Lower lobe of right lung (tissue), 2 donors: ENCODE measurements around the gene CCDC178. TPM values are rescaled to one million over a fixed set of nuclear protein-coding genes. Genes with fewer than 3 reads are reported as not detected.

ENCODE experiments used
- ATAC-seq, 2 donors: fragments of 200-7000 bp; cut with Tn5 transposase; one replicate each; pipeline ENCODE4 v1.9.1; 2020 to 2022; ENCODE audit warnings: mild to moderate bottlenecking in 2 of 2, moderate library complexity in 2 of 2
- DNase-seq: peaks from one replicate; pipeline ENCODE4 v3.0.0-alpha.2; 2020
- H3K27ac ChIP-seq: fragments of 200-600 bp; one replicate; pipeline ENCODE4 v1.8.0; 2022
- H3K27me3 ChIP-seq: fragments of 200-600 bp; one replicate; pipeline ENCODE4 v1.8.0; 2022; ENCODE audit warnings: low read depth
- H3K36me3 ChIP-seq: fragments of 200-600 bp; one replicate; pipeline ENCODE4 v1.8.0; 2022; ENCODE audit warnings: mild to moderate bottlenecking
- H3K4me1 ChIP-seq: fragments of 200-600 bp; one replicate; pipeline ENCODE4 v1.8.0; 2022
- H3K4me3 ChIP-seq: fragments of 200-600 bp; one replicate; pipeline ENCODE4 v1.8.0; 2022; ENCODE audit warnings: mild to moderate bottlenecking
- H3K9me3 ChIP-seq: fragments of 200-600 bp; one replicate; pipeline ENCODE4 v1.8.0; 2022
- CTCF ChIP-seq: fragments of 200-600 bp; IDR thresholded peaks from one replicate; pipeline ENCODE4 v1.8.0; 2022; ENCODE audit warnings: antibody characterized with exemption, mild to moderate bottlenecking
- intact Hi-C: fragments of 100-400 bp; cut with DNase I; formaldehyde crosslinking; loops from one replicate; pipeline ENCODE4 v1.11.0; 2022
- total RNA-seq: library from RNA; stranded (reverse); fragmentation: NEBNext Ultra II Directional; extraction: Animal tissue kit (Norgen Biotek cat#: 25700); gene quantifications from one replicate; pipeline ENCODE4 v1.2.1, GENCODE V29; 2021
- donor health status: DM: no; HTN: yes; CAD: no; lungs with severe emphysema.

Gene CCDC178
- total RNA-seq, 1 donor from 2014 or later = not detected

DNA sequence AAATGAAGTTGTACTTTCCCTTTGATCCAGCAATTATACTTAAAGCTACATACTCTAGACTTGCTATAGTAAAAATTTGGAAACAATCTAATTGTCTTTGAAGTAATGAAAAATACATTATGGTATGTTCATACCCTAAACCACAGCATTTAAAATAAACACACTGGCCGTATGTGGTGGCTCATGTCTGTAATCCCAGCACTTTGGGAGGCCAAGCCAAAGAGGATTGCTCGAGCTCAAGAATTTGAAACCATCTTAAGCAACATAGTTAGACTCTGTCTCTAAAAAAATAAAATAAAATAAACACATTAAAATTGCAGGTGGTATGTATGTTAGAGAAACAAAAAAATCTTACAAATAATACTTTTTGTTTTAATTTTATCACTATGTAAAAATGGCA is 459.6 kb downstream of the CCDC178 start:
- ATAC-seq = no peak
- Histone ChIP-seq H3K27ac (no peak overlapping the region), H3K9me3 (no peaks in the 10 kb centered on the region), H3K27me3 (no peaks in the 10 kb centered on the region), H3K36me3 (no peaks in the 10 kb centered on the region), H3K4me3 (no peak overlapping the region), H3K4me1 (no peaks in the 10 kb centered on the region)
- DNase-seq = no peak
- TF ChIP-seq CTCF = no peak
- intact Hi-C loops = no loop called here

- DNase-seq (no peak), ATAC-seq (no peak)
- H3K4me3 ChIP-seq = no peak overlapping the region
- no peaks in the 10 kb centered on the region for H3K4me1 ChIP-seq
- TF ChIP-seq CTCF = no peak
- intact Hi-C loops = no loop called here
- H3K36me3 ChIP-seq = no peaks in the 10 kb centered on the region
- no peak overlapping the region for H3K27ac ChIP-seq
- no peaks in the 10 kb centered on the region for H3K27me3 ChIP-seq
- no peaks in the 10 kb centered on the region for H3K9me3 ChIP-seq
These were observed 465.0 kb downstream of the CCDC178 start for GRCh38 chr18:32975501-32975900.

DNA sequence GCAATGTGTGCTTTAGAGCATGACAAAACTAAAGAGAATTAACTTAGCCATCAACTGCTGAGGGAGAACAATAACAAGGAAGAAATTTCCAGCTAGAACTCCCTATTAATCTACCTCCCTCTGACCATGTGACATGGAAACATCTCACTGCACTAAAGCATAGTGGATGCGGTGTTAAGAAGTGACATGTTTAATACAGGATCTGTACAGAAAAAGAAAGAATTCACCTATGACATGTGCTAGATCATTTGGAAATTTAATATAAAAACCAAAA is 465.4 kb downstream of the CCDC178 start:
- H3K4me3 ChIP-seq = no peak overlapping the region
- intact Hi-C loops = no loop called here
- DNase-seq = no peak

GRCh38 chr18:32974421-32975162 is 465.9 kb downstream of the CCDC178 start:
- Histone ChIP-seq H3K4me3 (no peak overlapping the region), H3K36me3 (no peaks in the 10 kb centered on the region), H3K27ac (no peak overlapping the region), H3K27me3 (no peaks in the 10 kb centered on the region), H3K9me3 (no peaks in the 10 kb centered on the region), H3K4me1 (no peaks in the 10 kb centered on the region)
- ATAC-seq = no peak
- DNase-seq = no peak
- intact Hi-C loops = no loop called here
- no peak for TF ChIP-seq CTCF

More for the DNA sequence above, 465.4 kb downstream of the CCDC178 start:
- Histone ChIP-seq H3K27me3 (no peaks in the 10 kb centered on the region), H3K36me3 (no peaks in the 10 kb centered on the region), H3K4me1 (no peaks in the 10 kb centered on the region), H3K27ac (no peak overlapping the region), H3K9me3 (no peaks in the 10 kb centered on the region)
- no peak for ATAC-seq
- TF ChIP-seq CTCF = no peak

DNA sequence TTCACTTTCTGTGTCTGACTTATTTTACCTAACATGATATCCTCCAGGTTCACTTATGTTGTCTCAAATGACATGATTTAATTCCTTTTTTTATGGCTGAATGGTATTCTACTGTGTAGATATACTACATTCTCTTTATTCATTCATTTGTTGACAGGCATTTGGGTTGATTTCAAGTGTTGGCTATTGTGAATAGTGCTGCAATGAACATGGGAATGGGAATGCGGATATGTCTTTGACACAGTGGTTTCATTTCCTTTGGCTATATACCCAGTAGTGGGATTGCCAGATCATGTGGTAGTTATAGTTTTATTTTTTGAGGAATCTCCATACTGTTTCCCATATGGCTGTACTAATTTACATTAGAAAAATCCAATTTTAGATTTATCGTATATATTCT is 472.3 kb downstream of the CCDC178 start:
- no peak overlapping the region for H3K27ac ChIP-seq
- no peaks in the 10 kb centered on the region for H3K27me3 ChIP-seq
- no peaks in the 10 kb centered on the region for H3K9me3 ChIP-seq
- intact Hi-C loops = no loop called here
- no peak for ATAC-seq
- no peaks in the 10 kb centered on the region for H3K36me3 ChIP-seq
- TF ChIP-seq CTCF = no peak
- no peak overlapping the region for H3K4me3 ChIP-seq
- H3K4me1 ChIP-seq = no peaks in the 10 kb centered on the region
- no peak for DNase-seq
